Gastroesophageal sphincter (tissue), 3 donors: ENCODE data around the gene SORCS3.

ENCODE experiments used
- CTCF ChIP-seq, 4 experiments: fragments of 200-600 bp in 2 of 4; fragments of 450-650 bp in 2 of 4; sonication (generic) in 1 of 4; IDR thresholded peaks; one replicate each; pipeline ENCODE4 v1.5.1; 2017 to 2019; ENCODE audit warnings: antibody characterized with exemption in 4 of 4, mild to moderate bottlenecking in 2 of 4, moderate library complexity in 2 of 4
- EP300 ChIP-seq: sonication (generic); formaldehyde crosslinking; IDR thresholded peaks from one replicate; pipeline ENCODE4 v1.6.1; 2017; ENCODE audit warnings: antibody characterized with exemption, mild to moderate bottlenecking
- POLR2A ChIP-seq, 2 donors: fragments of 450-650 bp; IDR thresholded peaks; one replicate each; pipeline ENCODE4 v1.6.1; 2017; ENCODE audit warnings: antibody characterized with exemption in 2 of 2, mild to moderate bottlenecking in 2 of 2, moderate library complexity in 1 of 2
- POLR2AphosphoS5 ChIP-seq: sonication (generic); formaldehyde crosslinking; IDR thresholded peaks from one replicate; pipeline ENCODE4 v1.6.1; 2017; ENCODE audit warnings: antibody characterized with exemption

- TF ChIP-seq CTCF (IDR thresholded peaks at IDR 0.05) (no peak), POLR2A (IDR thresholded peaks at IDR 0.05) (no peak), POLR2AphosphoS5 (no peak), EP300 (no peak)
Measured at GRCh38 chr10:104928734-104929133, 287.6 kb downstream of the SORCS3 start.
